Adipocyte (in vitro differentiated cells): ENCODE results near the gene CBFA2T3.

ENCODE experiments used
- DNase-seq: peaks from one replicate; pipeline ENCODE4 v3.0.0-alpha.2; 2015; ENCODE audit warnings: low read depth
- H3K27me3 ChIP-seq: replicated peaks from 2 replicates; pipeline ENCODE4 v1.7.0; 2013; ENCODE audit warnings: mild to moderate bottlenecking, low read length, moderate library complexity; ENCODE audit not compliant: control insufficient read depth, insufficient read depth
- H3K36me3 ChIP-seq: 2 replicates; pipeline ENCODE4 v1.7.0; 2013; ENCODE audit warnings: low read length, mild to moderate bottlenecking, moderate library complexity; ENCODE audit not compliant: control insufficient read depth, insufficient read depth, severe bottlenecking
- H3K4me1 ChIP-seq: 2 replicates; pipeline ENCODE4 v1.7.0; 2013; ENCODE audit warnings: mild to moderate bottlenecking, low read length, moderate library complexity; ENCODE audit not compliant: control insufficient read depth, insufficient read depth
- H3K4me3 ChIP-seq: 2 replicates; pipeline ENCODE4 v1.7.0; 2013; ENCODE audit warnings: mild to moderate bottlenecking, low read length, moderate library complexity
- H3K9ac ChIP-seq: 2 replicates; pipeline ENCODE4 v1.7.0; 2013; ENCODE audit warnings: mild to moderate bottlenecking, low read length, moderate library complexity
- H3K9me3 ChIP-seq: 2 replicates; pipeline ENCODE4 v1.7.0; 2013; ENCODE audit warnings: mild to moderate bottlenecking, low read length, moderate library complexity; ENCODE audit not compliant: control insufficient read depth

CBFA2T3 gene

DNA sequence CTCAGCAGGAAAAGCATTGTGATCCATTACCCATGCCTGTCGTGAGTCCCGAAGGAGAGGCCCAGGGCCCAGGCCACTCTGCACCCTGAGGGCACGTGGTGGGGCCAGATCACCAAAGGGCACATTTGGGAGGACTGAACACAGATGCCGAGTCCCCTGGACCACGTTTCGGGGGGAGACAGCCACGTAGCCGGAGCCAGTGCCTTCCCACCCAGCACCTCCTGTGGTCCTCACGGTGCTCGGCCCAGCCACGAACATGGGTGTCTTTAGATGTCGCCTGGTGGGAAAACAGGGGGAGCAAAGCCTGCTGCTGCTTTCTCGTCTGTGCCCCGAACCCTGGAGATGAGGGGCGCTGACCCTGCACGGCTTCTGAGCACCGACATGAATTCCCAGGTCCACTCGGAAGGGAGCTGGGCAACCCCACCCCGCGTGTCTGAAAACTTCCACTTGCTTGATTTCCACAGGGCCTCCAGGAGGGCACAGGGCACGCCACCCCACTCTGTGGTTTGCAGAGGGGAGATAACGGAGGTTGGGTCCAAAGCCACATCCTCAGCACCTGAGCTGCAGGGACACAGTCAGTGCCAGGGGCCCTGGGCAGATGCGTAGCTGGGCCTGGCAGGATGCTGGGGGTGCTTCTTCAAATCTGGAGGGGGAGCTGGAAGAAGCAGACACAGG, 14.4 kb downstream of the CBFA2T3 start:
- Histone ChIP-seq H3K9ac (no peak overlapping the region), H3K27me3 (peaks cover 48% of the 10 kb centered on the region), H3K4me1 (no peaks in the 10 kb centered on the region), H3K4me3 (no peak overlapping the region), H3K36me3 (no peaks in the 10 kb centered on the region), H3K9me3 (peaks cover 4% of the 10 kb centered on the region)
- DNase-seq, result no peak

DNA sequence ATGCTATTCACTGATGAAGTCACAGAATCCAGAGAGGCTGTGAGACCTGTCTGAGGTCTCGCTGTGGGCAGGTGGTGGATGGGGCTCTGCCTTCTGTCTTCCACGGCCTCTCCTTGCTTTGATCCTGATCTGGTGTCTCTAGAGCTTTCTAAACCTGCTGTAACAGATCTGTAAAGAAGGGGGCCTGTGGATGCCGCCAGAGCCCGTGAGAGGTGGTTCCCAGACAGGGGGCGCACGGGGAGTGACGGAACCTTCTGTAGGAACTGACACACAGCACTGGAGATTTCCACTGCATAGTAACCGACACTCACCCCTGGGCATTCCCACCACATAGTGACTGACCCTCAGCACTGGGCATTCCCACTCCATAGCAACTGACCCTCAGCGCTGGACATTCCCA, 16.0 kb downstream of the CBFA2T3 start:
- Histone ChIP-seq H3K9me3 (peaks cover 4% of the 10 kb centered on the region), H3K36me3 (no peaks in the 10 kb centered on the region)
- DNase-seq, result no peak

DNA sequence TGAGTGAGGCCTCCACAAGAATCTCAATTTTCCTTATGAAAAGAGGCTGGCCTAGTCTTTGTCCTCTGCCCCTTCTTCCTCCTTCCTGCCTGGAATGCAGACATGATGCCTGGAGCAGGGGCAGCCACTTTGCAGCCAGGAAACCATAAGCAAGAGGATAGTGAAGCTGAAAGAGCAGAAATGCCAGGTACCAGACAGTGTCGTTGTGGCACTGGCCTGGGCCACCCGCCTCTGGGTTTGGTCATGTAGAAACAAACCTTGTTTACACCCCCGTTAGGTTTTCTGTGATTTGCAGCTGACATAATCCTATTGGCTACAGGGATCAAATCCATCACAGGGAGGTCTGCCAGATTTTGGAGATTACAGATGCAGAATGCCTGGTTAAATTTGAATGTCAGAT, 16.5 kb downstream of the CBFA2T3 start:
- no peaks in the 10 kb centered on the region for H3K4me1 ChIP-seq
- no peaks in the 10 kb centered on the region for H3K36me3 ChIP-seq
- H3K4me3 ChIP-seq, result no peak overlapping the region
- peaks cover 52% of the 10 kb centered on the region for H3K27me3 ChIP-seq
- peaks cover 4% of the 10 kb centered on the region for H3K9me3 ChIP-seq
- H3K9ac ChIP-seq, result no peak overlapping the region
- DNase-seq, result no peak

More for the DNA sequence above, 16.0 kb downstream of the CBFA2T3 start:
- Histone ChIP-seq H3K4me1 (no peaks in the 10 kb centered on the region), H3K4me3 (no peak overlapping the region), H3K27me3 (peaks cover 57% of the 10 kb centered on the region), H3K9ac (no peak overlapping the region)

DNA sequence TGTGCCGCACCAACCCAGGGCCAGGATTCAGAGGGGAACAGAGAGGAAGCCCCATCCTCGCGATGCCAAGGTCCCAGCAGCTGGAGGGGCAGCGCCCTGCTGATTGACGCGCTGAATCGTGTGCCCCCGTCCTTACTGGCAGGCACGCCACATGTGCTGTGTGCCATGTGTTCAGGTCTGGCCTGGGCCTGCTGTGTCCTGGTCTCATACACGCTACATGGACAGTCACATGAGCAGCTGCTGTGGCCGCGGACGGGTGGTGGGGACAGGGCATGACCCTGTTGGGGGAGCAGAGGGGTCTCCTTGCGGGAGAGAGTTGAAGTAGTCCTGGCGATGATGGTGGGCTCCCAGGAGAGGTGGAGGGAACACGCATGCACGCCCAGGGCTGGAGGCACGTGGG, 18.0 kb downstream of the CBFA2T3 start:
- no peak overlapping the region for H3K9ac ChIP-seq
- no peaks in the 10 kb centered on the region for H3K36me3 ChIP-seq
- H3K4me1 ChIP-seq, result no peaks in the 10 kb centered on the region
- peaks cover 46% of the 10 kb centered on the region for H3K27me3 ChIP-seq
- DNase-seq, result no peak
- H3K9me3 ChIP-seq, result peaks cover 4% of the 10 kb centered on the region
- H3K4me3 ChIP-seq, result no peak overlapping the region

- DNase-seq, result no peak
- Histone ChIP-seq H3K9ac (no peak overlapping the region), H3K4me3 (no peak overlapping the region), H3K27me3 (peaks cover 48% of the 10 kb centered on the region), H3K36me3 (no peaks in the 10 kb centered on the region), H3K4me1 (no peaks in the 10 kb centered on the region), H3K9me3 (peaks cover 4% of the 10 kb centered on the region)
Measured at GRCh38 chr16:88957887-88958577, 19.0 kb downstream of the CBFA2T3 start.

GRCh38 chr16:88957433-88957767, 19.6 kb downstream of the CBFA2T3 start:
- H3K4me3 ChIP-seq, result no peak overlapping the region
- H3K4me1 ChIP-seq, result no peaks in the 10 kb centered on the region
- H3K36me3 ChIP-seq, result no peaks in the 10 kb centered on the region
- H3K9me3 ChIP-seq, result peaks cover 4% of the 10 kb centered on the region
- peaks cover 48% of the 10 kb centered on the region for H3K27me3 ChIP-seq
- no peak overlapping the region for H3K9ac ChIP-seq
- DNase-seq, result no peak

DNA sequence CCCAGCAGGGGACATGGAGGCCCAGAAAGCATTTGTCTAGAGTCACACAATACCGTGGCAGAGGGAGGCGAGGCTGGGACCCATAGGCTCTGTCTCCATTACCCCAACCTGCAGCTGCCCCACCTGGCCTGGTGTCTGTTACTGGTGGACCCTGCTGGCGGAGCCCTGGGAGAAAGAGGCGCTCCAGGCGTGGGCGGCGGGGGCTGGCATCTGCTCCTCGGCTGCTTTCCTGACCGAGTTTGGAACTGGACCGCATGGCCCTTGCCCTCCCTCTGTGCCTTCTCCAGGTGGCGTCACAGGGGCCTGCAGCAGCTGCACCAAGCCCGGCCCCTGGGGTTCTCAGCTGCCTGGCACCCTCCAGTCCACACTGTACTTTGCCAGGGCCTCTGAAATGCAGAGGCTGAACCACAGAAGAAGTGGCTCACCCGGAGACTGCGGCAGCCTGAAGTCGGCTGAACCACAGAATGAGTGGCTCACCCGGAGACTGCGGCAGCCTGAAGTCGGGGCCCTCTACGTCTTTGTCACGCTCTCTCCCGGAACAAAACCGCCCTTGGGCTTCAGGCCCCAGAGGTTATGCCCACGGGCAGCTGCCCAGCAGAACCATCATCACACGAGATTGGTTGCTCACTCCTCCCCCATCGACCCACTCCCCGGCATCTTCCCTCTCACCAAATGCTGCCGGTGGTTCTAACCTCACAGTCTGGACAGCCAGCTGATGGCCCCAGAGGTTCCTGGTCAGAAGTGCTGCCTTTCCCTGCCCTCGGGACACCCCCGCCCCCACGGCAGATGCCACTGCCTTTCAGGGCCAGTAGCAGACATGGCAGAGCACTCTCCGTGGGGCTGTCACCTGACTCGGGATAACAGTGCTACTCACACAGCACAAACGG, 20.2 kb downstream of the CBFA2T3 start:
- Histone ChIP-seq H3K27me3 (peaks cover 49% of the 10 kb centered on the region), H3K36me3 (no peaks in the 10 kb centered on the region), H3K9ac (no peak overlapping the region), H3K4me1 (peaks cover 4% of the 10 kb centered on the region), H3K9me3 (peaks cover 4% of the 10 kb centered on the region), H3K4me3 (no peak overlapping the region)
- DNase-seq, result no peak

DNA sequence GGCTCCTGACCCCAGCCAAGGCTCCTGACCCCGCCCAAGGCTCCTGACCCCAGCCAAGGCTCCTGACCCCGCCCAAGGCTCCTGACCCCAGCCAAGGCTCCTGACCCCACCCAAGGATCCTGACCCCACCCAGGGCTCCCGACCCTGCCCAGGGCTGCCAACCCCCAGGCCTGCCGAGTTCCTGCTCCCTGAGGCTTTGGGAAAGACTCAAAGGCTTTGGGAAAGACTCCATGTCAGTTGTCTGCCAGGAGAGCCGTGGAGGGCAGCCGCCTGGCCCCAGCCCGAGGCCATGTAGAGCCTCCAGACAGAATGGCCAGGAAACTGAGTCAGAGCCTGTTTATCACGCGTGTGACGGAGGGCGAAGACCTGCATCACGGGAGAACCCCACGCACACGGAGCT, 21.1 kb downstream of the CBFA2T3 start:
- Histone ChIP-seq H3K9ac (no peak overlapping the region), H3K36me3 (no peaks in the 10 kb centered on the region), H3K27me3 (peaks cover 56% of the 10 kb centered on the region), H3K4me1 (peaks cover 4% of the 10 kb centered on the region), H3K4me3 (no peak overlapping the region), H3K9me3 (peaks cover 4% of the 10 kb centered on the region)
- DNase-seq, result no peak

DNA sequence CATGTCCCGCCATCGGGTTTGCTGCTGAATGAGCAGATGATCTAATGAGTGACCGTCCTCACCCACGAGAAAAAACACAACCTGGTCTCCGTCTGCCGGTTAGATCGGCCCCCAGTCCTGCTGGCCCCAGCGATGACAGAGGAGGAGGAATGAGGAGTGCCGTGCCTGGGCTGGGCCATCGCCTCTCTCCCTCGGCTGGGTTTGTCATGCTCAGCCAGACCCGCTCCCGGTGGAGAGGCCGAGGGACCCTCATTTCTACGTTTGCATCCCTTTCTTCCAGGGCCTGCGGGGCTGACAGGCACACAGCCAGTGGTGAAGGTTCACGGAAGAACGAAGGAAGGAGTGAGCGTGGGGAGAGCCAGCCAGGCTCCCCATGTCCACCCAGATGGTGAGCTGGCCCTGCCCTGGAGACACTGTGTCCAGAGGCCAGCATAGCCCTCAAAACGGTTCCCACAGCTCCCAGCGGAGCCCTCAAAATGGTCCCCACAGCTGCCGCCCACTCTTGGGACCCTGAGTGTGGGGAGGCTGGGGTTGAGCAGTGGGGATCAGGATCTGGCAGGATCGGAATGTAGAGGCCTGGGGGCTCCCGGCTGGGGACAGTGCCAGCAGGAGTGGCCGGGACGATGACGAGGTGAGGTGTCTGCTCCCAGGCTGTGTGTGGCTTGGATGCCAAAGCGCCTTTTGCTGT, 23.9 kb downstream of the CBFA2T3 start:
- no peak overlapping the region for H3K9ac ChIP-seq
- peaks cover 53% of the 10 kb centered on the region for H3K27me3 ChIP-seq
- no peak for DNase-seq
- H3K4me3 ChIP-seq, result no peak overlapping the region
- no peaks in the 10 kb centered on the region for H3K36me3 ChIP-seq
- H3K9me3 ChIP-seq, result no peaks in the 10 kb centered on the region
- H3K4me1 ChIP-seq, result peaks cover 4% of the 10 kb centered on the region

DNA sequence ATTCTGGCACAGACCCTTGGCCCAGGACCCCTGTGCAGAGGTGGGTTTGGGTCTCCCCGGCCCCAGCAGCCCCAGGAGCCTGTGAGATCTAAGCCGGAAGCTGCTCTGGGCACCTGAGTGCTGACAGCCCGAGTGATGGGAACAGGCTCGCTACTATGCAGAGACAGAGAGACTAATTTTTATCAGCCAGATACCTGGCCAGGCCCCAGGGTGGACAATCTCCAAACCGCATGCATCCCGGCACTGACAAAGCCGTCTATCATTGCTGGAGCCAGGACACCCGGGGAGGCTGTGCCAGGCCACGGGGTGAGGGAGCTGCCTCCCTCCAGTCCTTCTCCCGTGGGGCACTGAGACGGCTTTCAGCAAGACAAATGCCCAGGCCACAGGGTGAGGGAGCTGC, 25.0 kb downstream of the CBFA2T3 start:
- Histone ChIP-seq H3K27me3 (peaks cover 52% of the 10 kb centered on the region), H3K9me3 (no peaks in the 10 kb centered on the region), H3K4me3 (no peak overlapping the region), H3K4me1 (peaks cover 4% of the 10 kb centered on the region), H3K9ac (no peak overlapping the region), H3K36me3 (no peaks in the 10 kb centered on the region)
- DNase-seq, result no peak

DNA sequence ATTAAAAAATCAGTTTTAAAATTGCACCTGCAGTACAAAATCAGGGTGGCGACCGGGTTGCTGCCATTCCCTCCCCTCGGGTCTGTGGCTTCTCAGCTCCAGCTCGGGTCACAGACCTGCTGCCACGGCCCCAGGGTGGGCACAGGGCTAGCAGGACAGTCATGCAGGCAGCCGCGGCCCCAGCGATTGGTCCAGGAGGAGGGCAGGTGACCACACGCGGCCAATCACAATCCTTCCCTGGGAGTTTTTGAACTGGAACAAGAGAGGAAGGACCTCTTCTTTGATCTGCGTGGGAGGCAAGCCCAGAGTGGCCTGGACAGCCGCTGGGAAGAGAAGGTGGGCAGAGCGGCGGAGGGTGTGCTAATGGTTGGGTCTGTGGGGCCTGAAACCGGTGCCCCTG, 25.5 kb downstream of the CBFA2T3 start:
- Histone ChIP-seq H3K4me3 (no peak overlapping the region), H3K9ac (no peak overlapping the region), H3K36me3 (no peaks in the 10 kb centered on the region), H3K27me3 (peaks cover 53% of the 10 kb centered on the region), H3K9me3 (no peaks in the 10 kb centered on the region), H3K4me1 (peaks cover 4% of the 10 kb centered on the region)
- no peak for DNase-seq
